PC-9 (cell line): ENCODE data around the gene PRKG1. TPM values are rescaled to one million over a fixed set of nuclear protein-coding genes. Genes with fewer than 3 reads are reported as not detected.
A peak's percentile ranks its signal among the peaks of the same experiment; 100 is the strongest.

Experiments
- BruUV-seq: library from RNA; stranded (reverse); fragments of 400-500 nt; replicated peaks from 2 replicates; lab custom pipeline; 2021; lab: Mats Ljungman, UMichigan
- CTCF ChIA-PET: fragments of 300-600 bp; sonication (Branson Sonifier 250); formaldehyde crosslinking; loops from one replicate; lab custom pipeline; 2022; ENCODE audit warnings: antibody characterized with exemption; lab: Charles Lee
- POLR2A ChIA-PET: fragments of 300-600 bp; sonication (Branson Sonifier 250); formaldehyde crosslinking; loops from one replicate; lab custom pipeline; 2022; ENCODE audit warnings: antibody characterized with exemption; ENCODE audit not compliant: unreplicated experiment; lab: Charles Lee
- DNase-seq, 2 experiments: peaks; one replicate each; pipeline versions ENCODE4 v3.0.0 to v3.0.0-alpha.2; 2015 to 2022; ENCODE audit warnings: mixed read lengths in 1 of 2
- H2AFZ ChIP-seq: fragments of 200-600 bp; sonication (generic); 2 replicates; pipeline ENCODE4 v1.8.1; 2017; ENCODE audit warnings: antibody characterized with exemption
- H3F3A ChIP-seq: fragments of 200-600 bp; sonication (generic); 2 replicates; pipeline ENCODE4 v1.8.1; 2017; ENCODE audit warnings: antibody characterized with exemption, mild to moderate bottlenecking, low read depth; ENCODE audit not compliant: insufficient read depth
- H3K27ac ChIP-seq: fragments of 200-600 bp; sonication (generic); 2 replicates; pipeline ENCODE4 v1.6.1; 2016; ENCODE audit warnings: mixed run types
- H3K27me3 ChIP-seq: fragments of 200-600 bp; sonication (generic); 2 replicates; pipeline ENCODE4 v1.6.1; 2016; ENCODE audit warnings: low read depth, mixed run types; ENCODE audit not compliant: insufficient read depth
- H3K36me3 ChIP-seq: fragments of 200-600 bp; sonication (generic); 2 replicates; pipeline ENCODE4 v1.6.1; 2016; ENCODE audit warnings: low read depth, mixed run types
- H3K4me1 ChIP-seq: fragments of 200-600 bp; sonication (generic); replicated peaks from 2 replicates; pipeline ENCODE4 v1.6.1; 2016; ENCODE audit warnings: mixed run types; ENCODE audit not compliant: insufficient read depth
- H3K4me2 ChIP-seq: fragments of 200-600 bp; sonication (generic); 2 replicates; pipeline ENCODE4 v1.6.1; 2017; ENCODE audit warnings: mixed run types
- H3K4me3 ChIP-seq: fragments of 200-600 bp; sonication (generic); 2 replicates; pipeline ENCODE4 v1.6.1; 2016; ENCODE audit warnings: mixed run types
- H3K79me2 ChIP-seq: fragments of 200-600 bp; sonication (generic); 2 replicates; pipeline ENCODE4 v1.6.1; 2017; ENCODE audit warnings: low read depth, mixed run types
- H3K9me2 ChIP-seq: fragments of 200-600 bp; sonication (generic); 2 replicates; pipeline ENCODE4 v1.8.1; 2017; ENCODE audit warnings: mild to moderate bottlenecking; ENCODE audit not compliant: insufficient read depth
- H3K9me3 ChIP-seq: fragments of 200-600 bp; sonication (generic); 2 replicates; pipeline ENCODE4 v1.8.1; 2016; ENCODE audit warnings: low read depth; ENCODE audit not compliant: insufficient read depth
- H4K20me1 ChIP-seq: fragments of 200-600 bp; sonication (generic); 2 replicates; pipeline ENCODE4 v1.8.1; 2017; ENCODE audit not compliant: insufficient read depth
- CTCF ChIP-seq: fragments of 200-600 bp; sonication (generic); conservative IDR thresholded peaks from 2 replicates; pipeline ENCODE4 v1.6.1; 2017; ENCODE audit warnings: mixed run types, antibody characterized with exemption, mild to moderate bottlenecking, moderate library complexity
- EZH2 ChIP-seq: fragments of 200-600 bp; sonication (generic); IDR thresholded peaks from 2 replicates; pipeline ENCODE4 v1.8.0; 2017; ENCODE audit warnings: antibody characterized with exemption, low read depth
- intact Hi-C: fragments of 100-400 bp; cut with micrococcal nuclease; formaldehyde crosslinking; loops from one replicate; pipeline ENCODE4 v1.10.0; 2022; ENCODE audit not compliant: unreplicated experiment
- total RNA-seq: library from RNA; stranded (reverse); gene quantifications from 2 replicates; pipeline ENCODE4 v1.2.3, GENCODE V29; 2021

Gene PRKG1
- total RNA-seq, 1 experiment from 2014 or later = 0.70 TPM

- H3K36me3 ChIP-seq = no peaks in the 10 kb centered on the region
- TF ChIP-seq EZH2 (no peak), CTCF (no peak)
- intact Hi-C loops = no loop called here
- no peak for DNase-seq
- H3K9me3 ChIP-seq = no peaks in the 10 kb centered on the region; the same call in 1 of the 2 replicates
- H3K27me3 ChIP-seq = no peaks in the 10 kb centered on the region
- no peaks in the 10 kb centered on the region for H4K20me1 ChIP-seq
- CTCF ChIA-PET = no interaction called here
- no peaks in the 10 kb centered on the region for H3K4me1 ChIP-seq
- POLR2A ChIA-PET = no interaction called here
- H3K79me2 ChIP-seq = no peaks in the 10 kb centered on the region
- BruUV-seq = no TSS peak
- no peak overlapping the region for H3K4me2 ChIP-seq
- H3K9me2 ChIP-seq = peaks cover 4% of the 10 kb centered on the region; the same call in 1 of the 2 replicates
- no peak overlapping the region for H3K4me3 ChIP-seq
- no peaks in the 10 kb centered on the region for H3F3A ChIP-seq
- no peak overlapping the region for H3K27ac ChIP-seq
- H2AFZ ChIP-seq = 0 out of 2 replicates have a peak overlapping the region, but pooled peaks have one; percentile 19
Measured at GRCh38 chr10:52105301-52105700, 1031.0 kb downstream of the PRKG1 start.

DNA sequence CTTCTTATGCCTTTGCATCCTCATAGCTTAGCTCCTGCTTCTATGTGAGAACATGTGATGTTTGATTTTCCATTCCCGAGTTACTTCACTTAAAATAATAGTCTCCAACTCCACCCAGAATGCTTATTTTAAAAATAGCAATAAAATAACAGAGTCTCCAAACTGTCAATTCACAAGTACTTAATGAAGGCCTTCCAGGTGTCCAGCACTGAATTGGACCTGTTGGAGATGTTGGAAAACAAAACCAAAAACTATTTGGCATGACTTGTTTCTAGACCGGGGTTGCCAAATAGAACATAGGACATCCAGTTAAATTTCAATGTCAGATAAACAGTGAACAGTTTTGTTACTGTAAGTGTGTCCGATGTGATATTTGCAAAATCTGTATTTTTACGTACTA is 1031.7 kb downstream of the PRKG1 start:
- no peaks in the 10 kb centered on the region for H3F3A ChIP-seq
- ChIA-PET CTCF (no interaction called here), POLR2A (no interaction called here)
- no TSS peak for BruUV-seq
- no peaks in the 10 kb centered on the region for H3K36me3 ChIP-seq
- H2AFZ ChIP-seq = no peak overlapping the region
- H3K4me3 ChIP-seq = no peak overlapping the region
- no peaks in the 10 kb centered on the region for H4K20me1 ChIP-seq
- no peak overlapping the region for H3K27ac ChIP-seq
- H3K9me3 ChIP-seq = no peaks in the 10 kb centered on the region; the same call in 1 of the 2 replicates
- DNase-seq = no peak
- TF ChIP-seq CTCF (no peak), EZH2 (no peak)
- H3K9me2 ChIP-seq = peaks cover 4% of the 10 kb centered on the region; the same call in 1 of the 2 replicates
- H3K79me2 ChIP-seq = no peaks in the 10 kb centered on the region
- H3K4me1 ChIP-seq = no peaks in the 10 kb centered on the region
- H3K4me2 ChIP-seq = no peak overlapping the region
- H3K27me3 ChIP-seq = no peaks in the 10 kb centered on the region
- intact Hi-C loops = no loop called here

DNA sequence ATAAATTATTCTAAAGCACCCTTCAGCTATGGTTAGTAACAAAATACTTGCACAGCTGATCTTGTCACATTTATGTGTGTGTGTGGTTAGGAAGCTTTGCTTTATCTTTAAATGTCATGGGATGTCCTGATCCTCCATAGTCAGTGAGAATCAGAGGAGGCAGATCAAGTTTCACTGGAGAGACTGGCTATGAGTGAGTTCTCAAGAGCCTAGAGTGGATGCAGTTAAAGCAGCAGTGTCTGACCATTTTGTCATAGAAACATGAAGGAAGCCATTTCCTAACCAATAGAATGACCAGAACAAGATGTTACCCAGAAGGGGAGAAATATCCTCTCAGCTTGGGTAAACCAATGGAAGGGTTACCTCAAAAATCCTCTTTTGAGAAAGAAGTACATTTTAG is 1032.6 kb downstream of the PRKG1 start:
- Histone ChIP-seq H3K4me1 (no peaks in the 10 kb centered on the region), H2AFZ (0 out of 2 replicates have a peak overlapping the region, but pooled peaks have one; percentile 20), H3K36me3 (no peaks in the 10 kb centered on the region), H3K9me3 (no peaks in the 10 kb centered on the region; the same call in 1 of the 2 replicates), H3K79me2 (no peaks in the 10 kb centered on the region), H4K20me1 (no peaks in the 10 kb centered on the region), H3K27ac (no peak overlapping the region), H3K4me3 (no peak overlapping the region), H3K9me2 (no peaks in the 10 kb centered on the region), H3K27me3 (no peaks in the 10 kb centered on the region), H3K4me2 (no peak overlapping the region), H3F3A (no peaks in the 10 kb centered on the region)
- BruUV-seq = no TSS peak
- DNase-seq = no peak
- intact Hi-C loops = no loop called here
- ChIA-PET POLR2A (no interaction called here), CTCF (no interaction called here)
- TF ChIP-seq EZH2 = no peak
- no peak for TF ChIP-seq CTCF
